ENCODE measurements around the gene CRYGA.
A peak's percentile ranks its signal among the peaks of the same experiment; 100 is the strongest.

Gene CRYGA

DNA sequence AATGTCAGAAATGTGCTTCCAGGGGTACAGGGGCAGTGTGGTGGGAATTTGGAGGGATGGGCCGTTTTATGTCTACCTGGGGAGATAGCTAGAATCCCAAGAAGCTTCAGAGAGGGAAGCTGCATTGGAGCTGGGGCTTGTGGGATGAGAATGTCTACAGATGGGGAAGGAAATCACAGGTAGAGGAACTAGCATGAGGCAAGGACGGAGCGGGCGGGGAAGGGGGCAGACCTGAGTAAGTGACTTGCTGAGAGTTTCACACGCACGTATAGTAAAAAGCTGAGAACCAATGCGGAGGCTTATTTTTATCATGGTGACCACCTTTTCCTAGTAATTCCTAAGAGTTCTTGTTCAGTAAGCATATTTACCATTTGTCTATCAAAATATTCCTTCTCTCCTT lies 20.1 kb upstream of the CRYGA start:
- no peaks in the 10 kb centered on the region for H3K36me3 Mint-ChIP-seq (ENCODE audit: low read depth)
- no peaks in the 10 kb centered on the region for H3K9me3 Mint-ChIP-seq
- peaks cover 28% of the 10 kb centered on the region for H3K4me1 Mint-ChIP-seq (ENCODE audit: low read depth)
- H3K4me3 Mint-ChIP-seq = no peak overlapping the region
- no peaks in the 10 kb centered on the region for H3K27me3 Mint-ChIP-seq
- peak overlapping the region; percentile 86 for H3K27ac Mint-ChIP-seq
- intact Hi-C loops (cut with micrococcal nuclease) = no loop called here

- no peaks in the 10 kb centered on the region for H3K27me3 Mint-ChIP-seq
- intact Hi-C loops (cut with micrococcal nuclease) = no loop called here
- H3K4me1 Mint-ChIP-seq (ENCODE audit: low read depth) = peaks cover 28% of the 10 kb centered on the region
- no peaks in the 10 kb centered on the region for H3K9me3 Mint-ChIP-seq
- H3K4me3 Mint-ChIP-seq = no peak overlapping the region
- H3K27ac Mint-ChIP-seq = peak overlapping the region; percentile 86
- H3K36me3 Mint-ChIP-seq (ENCODE audit: low read depth) = no peaks in the 10 kb centered on the region
These were observed 19.4 kb upstream of the CRYGA start for GRCh38 chr2:208182835-208183234.

- H3K4me1 Mint-ChIP-seq (ENCODE audit: low read depth) = peaks cover 35% of the 10 kb centered on the region
- intact Hi-C loops (cut with micrococcal nuclease) = loop anchor here (10.0 kb wide), 1 partner anchor 74 kb away; no protein-coding TSS in a partner anchor
These were observed 15.7 kb upstream of the CRYGA start for GRCh38 chr2:208179028-208179609.

DNA sequence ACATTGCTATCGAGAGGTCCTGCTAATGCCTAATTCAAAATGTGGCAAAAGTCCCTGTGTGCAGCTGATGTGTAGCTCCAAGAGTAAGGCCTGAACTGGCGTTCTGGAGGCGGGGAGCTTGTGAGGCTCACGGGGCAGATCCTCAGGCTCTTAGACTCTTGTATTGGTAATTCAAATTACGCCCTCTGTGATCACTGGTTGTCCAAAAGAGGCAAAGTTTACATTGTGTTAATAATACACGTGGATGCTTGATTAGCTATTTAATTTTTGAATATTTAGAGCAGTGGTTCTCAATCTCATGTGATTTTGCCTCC lies 12.4 kb upstream of the CRYGA start:
- no peaks in the 10 kb centered on the region for H3K9me3 Mint-ChIP-seq
- H3K27me3 Mint-ChIP-seq = no peaks in the 10 kb centered on the region
- H3K36me3 Mint-ChIP-seq (ENCODE audit: low read depth) = no peaks in the 10 kb centered on the region
- no peak overlapping the region for H3K27ac Mint-ChIP-seq
- intact Hi-C loops (cut with micrococcal nuclease) = loop anchor here (1.0 to 10.0 kb wide), 2 partner anchors 71 to 79 kb away; no protein-coding TSS in a partner anchor
- no peak overlapping the region for H3K4me3 Mint-ChIP-seq
- H3K4me1 Mint-ChIP-seq (ENCODE audit: low read depth) = peaks cover 40% of the 10 kb centered on the region

More at GRCh38 chr2:208179028-208179609, 15.7 kb upstream of the CRYGA start:
- H3K27ac Mint-ChIP-seq = no peak overlapping the region
- H3K4me3 Mint-ChIP-seq = no peak overlapping the region
- no peaks in the 10 kb centered on the region for H3K36me3 Mint-ChIP-seq (ENCODE audit: low read depth)
- no peaks in the 10 kb centered on the region for H3K27me3 Mint-ChIP-seq
- no peaks in the 10 kb centered on the region for H3K9me3 Mint-ChIP-seq

DNA sequence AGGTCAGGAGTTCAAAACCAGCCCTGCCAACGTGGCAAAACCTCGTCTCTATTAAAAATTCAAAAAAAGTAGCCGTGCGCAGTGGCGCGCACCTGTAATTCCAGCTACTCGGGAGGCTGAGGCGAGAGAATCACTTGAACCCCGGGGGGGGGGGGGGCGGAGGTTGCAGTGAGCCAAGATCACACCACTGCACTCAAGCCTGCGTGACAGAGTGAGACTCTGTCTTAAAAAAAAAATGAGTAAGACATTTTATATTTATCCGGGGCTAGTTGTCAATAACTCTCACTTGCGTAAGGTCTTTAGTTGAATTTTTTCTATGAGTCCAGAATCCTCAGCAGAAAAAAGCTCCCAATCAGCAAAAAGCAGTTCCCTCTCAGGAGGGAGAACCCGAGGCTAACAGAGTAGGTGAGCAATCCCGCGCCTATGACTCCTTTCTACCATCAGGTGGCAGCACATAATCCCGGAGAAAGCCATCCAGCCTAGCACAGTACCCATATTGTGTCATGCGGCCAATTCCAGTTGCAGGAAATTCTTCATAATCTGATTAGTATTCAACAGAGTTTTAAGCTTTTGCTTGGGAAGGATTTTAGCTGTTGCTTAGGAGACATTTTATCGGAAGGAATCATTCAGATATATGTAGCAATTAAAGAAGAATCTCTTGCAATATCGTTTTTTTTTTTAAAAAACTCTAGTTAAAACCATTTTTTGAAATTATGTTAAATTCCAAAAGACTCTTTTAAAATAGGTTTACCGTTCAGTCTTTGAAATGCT lies 11.9 kb upstream of the CRYGA start:
- Mint-ChIP-seq H3K27me3 (no peaks in the 10 kb centered on the region), H3K4me1 (ENCODE audit: low read depth) (peaks cover 42% of the 10 kb centered on the region), H3K27ac (peak overlapping the region; percentile 73), H3K4me3 (no peak overlapping the region), H3K9me3 (no peaks in the 10 kb centered on the region), H3K36me3 (ENCODE audit: low read depth) (no peaks in the 10 kb centered on the region)
- intact Hi-C loops (cut with micrococcal nuclease) = loop anchor here (1.0 to 10.0 kb wide), 2 partner anchors 70 to 79 kb away; no protein-coding TSS in a partner anchor

- intact Hi-C loops (cut with micrococcal nuclease) = loop anchor here (5.0 to 10.0 kb wide), 2 partner anchors 69 to 93 kb away; partner anchors contain the start of gene PIKFYVE
- Mint-ChIP-seq H3K9me3 (no peaks in the 10 kb centered on the region), H3K4me1 (ENCODE audit: low read depth) (peaks cover 47% of the 10 kb centered on the region), H3K4me3 (no peak overlapping the region), H3K27me3 (no peaks in the 10 kb centered on the region), H3K27ac (peak overlapping the region; percentile 73), H3K36me3 (ENCODE audit: low read depth) (no peaks in the 10 kb centered on the region)
These were observed 10.8 kb upstream of the CRYGA start for GRCh38 chr2:208174144-208174543.

DNA sequence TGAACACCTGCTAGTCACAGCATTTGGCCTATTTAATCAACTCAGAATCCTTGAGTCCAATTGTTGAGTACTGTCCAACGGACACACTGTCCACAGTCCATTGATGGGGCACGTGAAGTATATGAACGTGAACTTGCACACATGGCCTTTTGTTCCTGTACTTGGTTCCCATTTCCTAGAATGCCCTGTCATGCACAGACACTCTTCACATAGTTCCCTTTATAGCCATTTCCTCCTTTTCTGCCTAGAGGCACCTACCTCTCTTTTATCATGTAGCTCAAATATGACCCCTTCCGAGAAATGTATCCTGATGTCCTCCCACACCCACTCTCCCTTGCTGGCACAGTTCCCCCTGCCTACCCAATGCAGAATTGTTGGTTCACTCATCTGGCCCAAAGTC lies 8.7 kb upstream of the CRYGA start:
- no peaks in the 10 kb centered on the region for H3K27me3 Mint-ChIP-seq
- no peak overlapping the region for H3K4me3 Mint-ChIP-seq
- H3K9me3 Mint-ChIP-seq = no peaks in the 10 kb centered on the region
- peaks cover 47% of the 10 kb centered on the region for H3K4me1 Mint-ChIP-seq (ENCODE audit: low read depth)
- no peaks in the 10 kb centered on the region for H3K36me3 Mint-ChIP-seq (ENCODE audit: low read depth)
- peak overlapping the region; percentile 73 for H3K27ac Mint-ChIP-seq
- intact Hi-C loops (cut with micrococcal nuclease) = loop anchor here (5.0 to 10.0 kb wide), 2 partner anchors 67 to 95 kb away; partner anchors contain the start of gene PIKFYVE

- H3K27me3 Mint-ChIP-seq = no peaks in the 10 kb centered on the region
- no peaks in the 10 kb centered on the region for H3K9me3 Mint-ChIP-seq
- intact Hi-C loops (cut with micrococcal nuclease) = no loop called here
- peaks cover 4% of the 10 kb centered on the region for H3K4me1 Mint-ChIP-seq (ENCODE audit: low read depth)
- no peak overlapping the region for H3K27ac Mint-ChIP-seq
- no peak overlapping the region for H3K4me3 Mint-ChIP-seq
- no peaks in the 10 kb centered on the region for H3K36me3 Mint-ChIP-seq (ENCODE audit: low read depth)
These were observed 1.8 kb upstream of the CRYGA start for GRCh38 chr2:208164951-208165755.

- H3K27me3 Mint-ChIP-seq = peaks cover 1% of the 10 kb centered on the region
- peaks cover under 1% of the 10 kb centered on the region for H3K9me3 Mint-ChIP-seq
- no peaks in the 10 kb centered on the region for H3K36me3 Mint-ChIP-seq (ENCODE audit: low read depth)
- intact Hi-C loops (cut with micrococcal nuclease) = no loop called here
- H3K4me1 Mint-ChIP-seq (ENCODE audit: low read depth) = no peaks in the 10 kb centered on the region
- no peak overlapping the region for H3K27ac Mint-ChIP-seq
- no peak overlapping the region for H3K4me3 Mint-ChIP-seq
These were observed 7.0 kb downstream of the CRYGA start for GRCh38 chr2:208156439-208156838.

DNA sequence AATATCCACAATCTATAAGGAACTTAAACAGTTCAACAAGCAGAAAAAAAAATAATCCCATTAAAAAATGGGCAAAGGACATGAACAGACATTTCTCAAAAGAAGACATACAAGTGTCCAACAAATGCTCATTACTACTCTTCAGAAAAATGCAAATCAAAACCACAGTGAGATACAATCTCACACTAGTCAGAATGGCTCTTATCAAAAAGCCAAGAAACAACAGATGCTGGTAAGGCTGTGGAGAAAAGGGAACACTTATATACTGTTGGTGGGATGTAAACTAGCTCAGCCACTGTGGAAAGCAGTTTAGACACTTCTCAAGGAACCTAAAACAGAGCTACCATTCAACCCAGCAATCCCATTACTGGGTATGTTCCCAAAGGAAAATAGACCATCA lies 10.2 kb downstream of the CRYGA start:
- H3K27me3 Mint-ChIP-seq = peaks cover 1% of the 10 kb centered on the region
- no peaks in the 10 kb centered on the region for H3K36me3 Mint-ChIP-seq (ENCODE audit: low read depth)
- peaks cover 14% of the 10 kb centered on the region for H3K4me1 Mint-ChIP-seq (ENCODE audit: low read depth)
- intact Hi-C loops (cut with micrococcal nuclease) = no loop called here
- no peak overlapping the region for H3K27ac Mint-ChIP-seq
- peaks cover 15% of the 10 kb centered on the region for H3K9me3 Mint-ChIP-seq
- no peak overlapping the region for H3K4me3 Mint-ChIP-seq

- H3K4me3 Mint-ChIP-seq = no peak overlapping the region
- peaks cover 23% of the 10 kb centered on the region for H3K4me1 Mint-ChIP-seq (ENCODE audit: low read depth)
- peaks cover 1% of the 10 kb centered on the region for H3K27me3 Mint-ChIP-seq
- no peak overlapping the region for H3K27ac Mint-ChIP-seq
- peaks cover 15% of the 10 kb centered on the region for H3K9me3 Mint-ChIP-seq
- no peaks in the 10 kb centered on the region for H3K36me3 Mint-ChIP-seq (ENCODE audit: low read depth)
- intact Hi-C loops (cut with micrococcal nuclease) = no loop called here
These were observed 12.4 kb downstream of the CRYGA start for GRCh38 chr2:208150956-208151355.

GRCh38 chr2:208150094-208150493 lies 13.3 kb downstream of the CRYGA start:
- intact Hi-C loops (cut with micrococcal nuclease) = no loop called here
- H3K9me3 Mint-ChIP-seq = peaks cover 15% of the 10 kb centered on the region

DNA sequence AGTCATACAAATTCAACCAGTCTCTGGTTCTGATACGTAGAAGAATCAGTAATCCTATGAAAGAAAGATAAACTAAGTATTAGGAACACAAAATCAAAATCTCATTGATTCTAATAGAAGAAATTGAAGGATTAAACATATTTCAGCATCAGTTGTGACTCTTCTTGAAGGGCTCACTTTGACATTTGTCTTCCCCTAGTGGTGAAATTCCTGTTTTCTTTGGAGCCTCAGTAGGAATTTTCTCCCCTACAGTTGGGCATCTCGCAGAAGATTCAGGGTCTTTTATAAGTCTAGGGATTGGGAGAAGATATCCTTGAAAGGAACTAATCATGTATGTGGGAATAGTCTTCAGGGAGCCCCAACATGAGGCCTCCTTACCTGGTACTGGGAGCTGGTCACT lies 14.6 kb downstream of the CRYGA start:
- peaks cover 15% of the 10 kb centered on the region for H3K9me3 Mint-ChIP-seq
- no peak overlapping the region for H3K4me3 Mint-ChIP-seq
- H3K27me3 Mint-ChIP-seq = no peaks in the 10 kb centered on the region
- peaks cover 29% of the 10 kb centered on the region for H3K4me1 Mint-ChIP-seq (ENCODE audit: low read depth)
- no peaks in the 10 kb centered on the region for H3K36me3 Mint-ChIP-seq (ENCODE audit: low read depth)
- intact Hi-C loops (cut with micrococcal nuclease) = no loop called here
- H3K27ac Mint-ChIP-seq = no peak overlapping the region

More at GRCh38 chr2:208150094-208150493, 13.3 kb downstream of the CRYGA start:
- Mint-ChIP-seq H3K4me1 (ENCODE audit: low read depth) (peaks cover 23% of the 10 kb centered on the region), H3K36me3 (ENCODE audit: low read depth) (no peaks in the 10 kb centered on the region), H3K27me3 (peaks cover 1% of the 10 kb centered on the region), H3K27ac (no peak overlapping the region), H3K4me3 (no peak overlapping the region)

- no peak overlapping the region for H3K4me3 Mint-ChIP-seq
- no peaks in the 10 kb centered on the region for H3K27me3 Mint-ChIP-seq
- H3K4me1 Mint-ChIP-seq (ENCODE audit: low read depth) = peaks cover 29% of the 10 kb centered on the region
- H3K27ac Mint-ChIP-seq = no peak overlapping the region
- intact Hi-C loops (cut with micrococcal nuclease) = no loop called here
- H3K9me3 Mint-ChIP-seq = peaks cover 15% of the 10 kb centered on the region
- H3K36me3 Mint-ChIP-seq (ENCODE audit: low read depth) = no peaks in the 10 kb centered on the region
These were observed 15.6 kb downstream of the CRYGA start for GRCh38 chr2:208147759-208148158.

Data from dendritic cell treated with granulocyte-macrophage colony-stimulating factor and Interleukin-4, amounts not matched to agents 40 ng/mL and 50 ng/mL, for 4 days (primary cell).